Endothelial cell of umbilical vein (primary cell): ENCODE measurements around the gene VPS41. TPM values are rescaled to one million over a fixed set of nuclear protein-coding genes. Genes with fewer than 3 reads are reported as not detected.
A peak's percentile ranks its signal among the peaks of the same experiment; 100 is the strongest.

Experiments used
- BruUV-seq: library from RNA; stranded (reverse); fragments of 400-500 nt; replicated peaks from 2 replicates; lab custom pipeline; 2021; lab: Mats Ljungman, UMichigan
- CTCF ChIA-PET: fragments of 300-600, 350-600 bp; sonication (Branson Sonifier 250); formaldehyde crosslinking; loops from one replicate; lab custom pipeline; 2021; ENCODE audit warnings: antibody characterized with exemption, inconsistent platforms; lab: Charles Lee
- POLR2A ChIA-PET: fragments of 300-600, 350-600 bp; sonication (Branson Sonifier 250); formaldehyde crosslinking; loops from one replicate; lab custom pipeline; 2021; ENCODE audit warnings: antibody characterized with exemption, inconsistent platforms; lab: Charles Lee
- DNase-seq: peaks from one replicate; pipeline ENCODE4 v3.0.0-alpha.2; 2011; ENCODE audit warnings: low read depth, low spot score
- FAIRE-seq: peaks from 2 replicates; lab custom pipeline; 2011; peaks lifted over from hg19 to GRCh38; lab: Jason Lieb, UNC
- H2AFZ ChIP-seq: 2 replicates; pipeline ENCODE4 v1.6.0; 2012; ENCODE audit warnings: low read depth, low read length, control low read depth, inconsistent platforms
- H3K27ac ChIP-seq: 2 replicates; pipeline ENCODE4 v1.5.1; 2011; ENCODE audit warnings: low read depth, mild to moderate bottlenecking, control low read depth, low read length, moderate library complexity; ENCODE audit not compliant: insufficient read depth
- H3K27me3 ChIP-seq, 2 experiments: 2 replicates each; pipeline versions ENCODE4 v1.6.0 to v1.6.1; 2011; ENCODE audit warnings: low read length in 2 of 2, mixed read lengths in 1 of 2; ENCODE audit not compliant: control insufficient read depth in 2 of 2, insufficient read depth in 2 of 2
- H3K36me3 ChIP-seq, 2 experiments: 2 replicates in 1 of 2; 3 replicates in 1 of 2; pipeline ENCODE4 v1.5.1; 2011; ENCODE audit warnings: low read length in 2 of 2, mild to moderate bottlenecking in 1 of 2, moderate library complexity in 1 of 2; ENCODE audit not compliant: control insufficient read depth in 2 of 2, insufficient read depth in 2 of 2; ENCODE audit errors: extremely low read depth in 1 of 2
- H3K4me1 ChIP-seq: 3 replicates; pipeline ENCODE4 v1.5.1; 2011; ENCODE audit warnings: mild to moderate bottlenecking, low read length; ENCODE audit not compliant: control insufficient read depth, insufficient read depth; ENCODE audit errors: extremely low read depth
- H3K4me2 ChIP-seq: 2 replicates; pipeline ENCODE4 v1.6.1; 2011; ENCODE audit warnings: low read length, control low read depth, mixed read lengths; ENCODE audit not compliant: insufficient read depth
- H3K4me3 ChIP-seq, 3 experiments: fragments of 200-600 bp in 1 of 3; sonication (generic), shearing (Covaris generic) in 1 of 3; replicated peaks in 1 of 3; 2 replicates each; pipeline ENCODE4 v1.5.1; 2011 to 2016; ENCODE audit warnings: control low read depth in 3 of 3, low read length in 3 of 3, mild to moderate bottlenecking in 2 of 3, inconsistent platforms in 1 of 3, low read depth in 1 of 3, moderate library complexity in 1 of 3; ENCODE audit not compliant: insufficient read depth in 1 of 3
- H3K79me2 ChIP-seq: 2 replicates; pipeline ENCODE4 v1.6.0; 2012; ENCODE audit warnings: low read length, inconsistent platforms; ENCODE audit not compliant: control insufficient read depth, insufficient read depth
- H3K9ac ChIP-seq: replicated peaks from 2 replicates; pipeline ENCODE3; 2011; ENCODE audit warnings: low read length, control low read depth; ENCODE audit not compliant: insufficient read depth; ENCODE audit errors: extremely low read depth
- H3K9me1 ChIP-seq: replicated peaks from 3 replicates; pipeline ENCODE4 v1.6.0; 2011; ENCODE audit warnings: mild to moderate bottlenecking, low read length; ENCODE audit not compliant: control insufficient read depth, insufficient read depth; ENCODE audit errors: extremely low read depth
- H3K9me3 ChIP-seq: replicated peaks from 2 replicates; pipeline ENCODE4 v1.5.1; 2012; ENCODE audit warnings: low read length, inconsistent platforms; ENCODE audit not compliant: control insufficient read depth, insufficient read depth
- H4K20me1 ChIP-seq: replicated peaks from 2 replicates; pipeline ENCODE3; 2011; ENCODE audit warnings: mild to moderate bottlenecking, low read length; ENCODE audit not compliant: control insufficient read depth, insufficient read depth; ENCODE audit errors: extremely low read depth
- EZH2 ChIP-seq: IDR thresholded peaks from 2 replicates; pipeline ENCODE4 v1.6.1; 2012; ENCODE audit warnings: borderline replicate concordance, low read depth, mild to moderate bottlenecking, moderate library complexity, low read length, inconsistent platforms; ENCODE audit not compliant: severe bottlenecking
- FOS ChIP-seq: IDR thresholded peaks from 2 replicates; pipeline ENCODE4 v1.6.1; 2011; ENCODE audit warnings: mild to moderate bottlenecking, low read length, moderate library complexity, borderline replicate concordance; ENCODE audit not compliant: insufficient read depth
- GATA2 ChIP-seq: IDR thresholded peaks from 2 replicates; pipeline ENCODE4 v1.7.0; 2011; ENCODE audit warnings: low read depth, mild to moderate bottlenecking, moderate library complexity, mixed read lengths, low read length; ENCODE audit not compliant: insufficient read length, insufficient read depth
- MYC ChIP-seq: IDR thresholded peaks from one replicate; pipeline ENCODE4 v1.6.1; 2011; ENCODE audit warnings: mild to moderate bottlenecking, low read depth, low read length
- POLR2A ChIP-seq: IDR thresholded peaks from 2 replicates; pipeline ENCODE4 v1.6.1; 2012; ENCODE audit warnings: low read depth, mild to moderate bottlenecking, control low read depth, low read length
- POLR2AphosphoS5 ChIP-seq: IDR thresholded peaks from 2 replicates; pipeline ENCODE4 v1.6.1; 2012; ENCODE audit warnings: low read depth, mild to moderate bottlenecking, control low read depth, low read length, moderate library complexity; ENCODE audit not compliant: insufficient read depth
- dilution Hi-C: fragments of 300-500 bp; cut with MboI; formaldehyde crosslinking; loops from one replicate; pipeline ENCODE4 v1.15.0; 2019; ENCODE audit warnings: low sequenced_read_pairs; ENCODE audit not compliant: extremely low pct_ligation_motif_present
- intact Hi-C: fragments of 100-400 bp; cut with micrococcal nuclease; formaldehyde crosslinking; loops from one replicate; pipeline ENCODE4 v1.10.0; 2022
- polyA plus RNA-seq, 4 experiments: library from polyadenylated mRNA; depleted of rRNA in 3 of 4; stranded (reverse) in 3 of 4; unstranded in 1 of 4; fragments of >200 nt; gene quantifications; 2 replicates each; pipeline versions ENCODE4 v1.2.1 to v1.2.3, GENCODE V29; 2011 to 2012; ENCODE audit warnings: missing spikeins in 1 of 4
- total RNA-seq: library from RNA; stranded (reverse); gene quantifications from 2 replicates; pipeline ENCODE4 v1.2.3, GENCODE V29; 2021
- TF ChIP-seq, protein P1 (sequence below), 2 donors: IDR thresholded peaks; 1 replicate in 1 of 2; 2 replicates in 1 of 2; pipeline ENCODE4 v1.5.1; 2011; ENCODE audit warnings: low read length in 2 of 2, mild to moderate bottlenecking in 2 of 2, moderate library complexity in 2 of 2, control low read depth in 1 of 2, inconsistent platforms in 1 of 2, low read depth in 1 of 2; ENCODE audit not compliant: insufficient read depth in 1 of 2; ENCODE audit errors: extremely low read depth in 1 of 2

VPS41 gene
- total and polyA plus RNA-seq, 2 donors (not counting 3 experiments of a cell fraction or from before 2014, with no cell fraction given) = 14.3 to 79.8 TPM

DNA sequence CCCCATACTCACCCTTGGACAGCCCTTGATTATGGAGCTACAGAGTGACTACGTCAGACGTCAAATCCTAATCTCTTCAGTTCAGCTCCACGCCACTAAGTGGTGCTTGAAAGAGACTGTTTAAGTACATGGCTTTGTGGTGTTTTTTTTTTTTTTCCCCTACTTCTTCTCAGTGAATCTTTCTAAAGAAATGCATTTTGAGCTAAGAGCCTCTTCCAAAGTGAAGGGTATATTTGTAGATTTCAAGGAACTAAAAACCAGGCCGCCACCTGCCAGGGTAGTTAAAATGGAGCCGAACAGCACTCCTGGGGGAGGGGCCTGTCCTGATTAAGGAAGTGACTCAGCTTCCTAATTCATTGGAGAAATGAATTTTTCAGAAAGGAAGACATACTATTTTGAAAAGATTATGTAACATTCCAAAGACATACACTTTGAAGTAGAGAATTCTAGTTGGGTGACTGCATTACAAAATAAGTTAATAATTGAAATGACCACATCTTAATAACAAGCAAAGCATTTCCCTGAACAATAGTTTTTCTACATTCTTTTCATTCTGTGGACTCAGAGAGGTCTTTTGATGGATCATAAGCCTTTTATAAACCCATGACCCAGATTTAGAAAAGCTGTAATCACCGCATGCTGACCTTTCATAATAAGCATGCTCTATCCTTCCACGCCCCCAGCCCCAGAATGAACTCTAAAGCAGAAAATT lies 20.6 kb upstream of the VPS41 start:
- Histone ChIP-seq H3K9ac (no peak overlapping the region), H2AFZ (peak overlapping the region; percentile 84), H3K4me1 (peaks cover 12% of the 10 kb centered on the region), H3K27ac (peak overlapping the region; percentile 26), H3K36me3 (no peaks in the 10 kb centered on the region), H3K27me3 (no peaks in the 10 kb centered on the region), H3K4me3 (no peak overlapping the region), H3K9me1 (no peaks in the 10 kb centered on the region), H3K9me3 (no peaks in the 10 kb centered on the region), H3K79me2 (no peaks in the 10 kb centered on the region), H3K4me2 (peak overlapping the region; percentile 6), H4K20me1 (no peaks in the 10 kb centered on the region)
- TF ChIP-seq GATA2 (no peak), FOS (peak; percentile 23)
- intact Hi-C loops (loop anchor here (10.0 kb wide), 1 partner anchor 405 kb away; no protein-coding TSS in a partner anchor), dilution Hi-C loops (no loop called here)
- DNase-seq = peak; percentile 41
- CTCF ChIA-PET = interaction anchor here (0.6 to 1.4 kb wide), 4 partner anchors 10 to 133 kb away, joined by 3 to 4 read pairs (median 3); partner anchors contain the start of gene VPS41
- BruUV-seq = no TSS peak
- no peak for FAIRE-seq
- POLR2A ChIA-PET = no interaction called here

DNA sequence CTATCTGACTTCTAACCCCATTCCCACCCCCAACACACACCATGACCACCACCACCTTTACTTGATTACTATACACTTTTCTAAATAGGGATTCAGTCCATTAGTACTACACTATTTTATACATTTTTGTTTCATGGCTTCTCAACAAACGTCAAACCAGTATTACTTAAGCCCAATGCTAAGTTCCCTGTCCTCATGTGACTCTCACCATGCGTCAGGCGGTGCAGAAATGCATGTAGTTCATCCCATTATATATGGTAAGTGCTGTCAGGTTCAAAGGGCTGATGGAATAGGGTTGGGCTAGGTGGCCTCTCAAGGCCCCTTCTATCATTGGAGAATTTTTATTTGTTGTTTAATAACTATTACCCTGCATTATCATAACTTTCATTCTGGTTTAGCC lies 19.5 kb upstream of the VPS41 start:
- Histone ChIP-seq H3K79me2 (no peaks in the 10 kb centered on the region), H3K9me1 (no peaks in the 10 kb centered on the region), H3K4me1 (peaks cover 12% of the 10 kb centered on the region), H3K9ac (no peak overlapping the region), H3K36me3 (no peaks in the 10 kb centered on the region), H3K27me3 (no peaks in the 10 kb centered on the region), H2AFZ (no peak overlapping the region), H4K20me1 (no peaks in the 10 kb centered on the region), H3K4me2 (no peak overlapping the region), H3K27ac (no peak overlapping the region), H3K9me3 (no peaks in the 10 kb centered on the region), H3K4me3 (no peak overlapping the region)
- DNase-seq = no peak
- no peak for FAIRE-seq
- ChIA-PET POLR2A (no interaction called here), CTCF (no interaction called here)
- TF ChIP-seq FOS = no peak
- no peak for TF ChIP-seq MYC
- no peak for TF ChIP-seq GATA2
- no peak for TF ChIP-seq EZH2
- TF ChIP-seq POLR2A = no peak
- TF ChIP-seq POLR2AphosphoS5 = no peak
- TF ChIP-seq, protein P1, sequence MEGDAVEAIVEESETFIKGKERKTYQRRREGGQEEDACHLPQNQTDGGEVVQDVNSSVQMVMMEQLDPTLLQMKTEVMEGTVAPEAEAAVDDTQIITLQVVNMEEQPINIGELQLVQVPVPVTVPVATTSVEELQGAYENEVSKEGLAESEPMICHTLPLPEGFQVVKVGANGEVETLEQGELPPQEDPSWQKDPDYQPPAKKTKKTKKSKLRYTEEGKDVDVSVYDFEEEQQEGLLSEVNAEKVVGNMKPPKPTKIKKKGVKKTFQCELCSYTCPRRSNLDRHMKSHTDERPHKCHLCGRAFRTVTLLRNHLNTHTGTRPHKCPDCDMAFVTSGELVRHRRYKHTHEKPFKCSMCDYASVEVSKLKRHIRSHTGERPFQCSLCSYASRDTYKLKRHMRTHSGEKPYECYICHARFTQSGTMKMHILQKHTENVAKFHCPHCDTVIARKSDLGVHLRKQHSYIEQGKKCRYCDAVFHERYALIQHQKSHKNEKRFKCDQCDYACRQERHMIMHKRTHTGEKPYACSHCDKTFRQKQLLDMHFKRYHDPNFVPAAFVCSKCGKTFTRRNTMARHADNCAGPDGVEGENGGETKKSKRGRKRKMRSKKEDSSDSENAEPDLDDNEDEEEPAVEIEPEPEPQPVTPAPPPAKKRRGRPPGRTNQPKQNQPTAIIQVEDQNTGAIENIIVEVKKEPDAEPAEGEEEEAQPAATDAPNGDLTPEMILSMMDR (IDR thresholded peaks at IDR 0.05; ENCODE audit: extremely low read depth in 1 of 2, insufficient read depth in 1 of 2, low read depth in 1 of 2, low read length in 2 of 2) = no peak
- intact Hi-C loops (no loop called here), dilution Hi-C loops (no loop called here)
- no TSS peak for BruUV-seq
